GM19239 (cell line): ENCODE data around the gene IFNA21.
"Not testable (repeated sequence)": the region's sequence is repeated elsewhere in the genome, so short reads cannot be mapped to it uniquely, and the experiment has no call there.

Experiments used
- DNase-seq: peaks from one replicate; pipeline ENCODE4 v3.0.0; 2011; ENCODE audit warnings: low spot score; ENCODE audit not compliant: insufficient read length
- FAIRE-seq: peaks from 2 replicates; lab custom pipeline; 2011; peaks lifted over from hg19 to GRCh38; lab: Jason Lieb, UNC

Gene IFNA21

DNA sequence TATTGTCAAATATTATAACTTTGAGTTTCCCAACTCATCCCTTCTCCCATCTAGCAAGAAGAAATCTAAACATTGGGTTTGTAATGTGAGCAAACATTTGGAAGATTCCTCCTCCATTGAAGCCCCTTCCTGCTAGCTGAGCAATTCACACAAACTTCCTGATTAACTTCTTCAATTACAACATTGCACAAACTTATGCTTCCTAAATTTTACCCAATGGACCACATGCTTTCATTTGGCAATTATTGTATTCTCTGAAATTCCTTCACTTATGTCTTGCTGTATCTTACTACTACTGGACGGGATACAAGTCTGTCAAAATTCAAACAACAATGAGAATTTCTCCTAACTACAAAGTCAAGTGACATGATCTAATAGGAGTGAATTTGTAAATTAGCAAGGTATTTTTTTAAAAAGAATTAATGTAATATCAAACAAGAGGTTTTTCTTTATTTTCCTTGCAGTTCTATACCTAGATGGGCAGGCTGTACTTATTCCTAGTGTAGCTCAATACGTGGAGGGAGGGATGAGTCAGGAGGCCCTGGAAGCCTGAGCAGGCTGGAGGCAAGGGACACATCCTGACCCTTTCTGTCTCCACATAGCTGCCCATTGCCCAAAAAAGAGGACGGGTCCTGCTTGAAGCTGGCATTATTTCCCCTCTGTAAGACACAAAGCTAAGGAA, 13.0 kb downstream of the IFNA21 start:
- FAIRE-seq: peak; percentile 35
- DNase-seq: no peak

DNA sequence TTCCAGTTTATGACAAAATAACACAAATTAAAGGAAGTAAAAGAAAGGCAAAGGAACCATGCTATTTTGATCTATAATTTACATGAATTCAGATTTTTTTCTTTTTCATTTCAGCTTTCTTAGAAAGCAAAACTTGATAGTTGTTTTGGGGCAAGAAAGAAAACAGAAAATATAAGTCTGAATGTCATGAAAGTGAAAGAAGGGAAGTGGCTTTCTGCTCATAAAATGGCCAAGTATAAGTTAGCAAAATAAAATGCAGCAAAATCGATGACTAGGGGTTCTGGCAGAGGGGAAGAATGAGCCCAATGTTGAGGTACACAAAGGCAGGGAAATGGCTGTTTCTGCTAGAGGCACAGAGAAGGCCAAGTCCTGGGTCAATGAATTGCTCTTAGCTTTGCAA, 21.9 kb downstream of the IFNA21 start:
- FAIRE-seq: peak; percentile 95
- DNase-seq: no peak

DNA sequence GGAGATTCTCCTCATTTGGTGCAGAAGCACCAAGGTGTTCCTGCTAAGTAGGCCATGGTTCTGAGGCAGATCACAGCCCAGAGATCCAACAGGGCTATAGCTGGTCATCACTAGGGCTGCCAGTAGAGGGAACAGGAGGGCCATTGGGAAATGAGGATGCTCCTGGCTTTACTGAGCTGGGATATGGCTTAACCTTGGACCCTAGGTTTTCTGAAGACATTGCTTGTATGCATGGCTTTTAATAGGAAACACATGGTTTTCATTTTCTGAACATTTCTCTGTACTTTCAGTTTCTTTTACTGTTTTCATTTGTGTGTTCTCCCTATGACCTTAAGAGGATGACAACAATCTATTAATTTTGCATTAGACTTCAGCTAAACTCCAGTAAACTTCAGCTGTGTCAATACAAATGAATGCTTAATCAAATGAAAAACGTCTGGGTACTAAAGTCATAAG, 25.0 kb downstream of the IFNA21 start, which contains the start of gene IFNW1:
TSS of gene IFNW1 (minus strand) at position 406 of the 456 bp plus-strand sequence. CDS start at position 144, 262 bp downstream.
- FAIRE-seq: peak; percentile 64
- no peak for DNase-seq

DNA sequence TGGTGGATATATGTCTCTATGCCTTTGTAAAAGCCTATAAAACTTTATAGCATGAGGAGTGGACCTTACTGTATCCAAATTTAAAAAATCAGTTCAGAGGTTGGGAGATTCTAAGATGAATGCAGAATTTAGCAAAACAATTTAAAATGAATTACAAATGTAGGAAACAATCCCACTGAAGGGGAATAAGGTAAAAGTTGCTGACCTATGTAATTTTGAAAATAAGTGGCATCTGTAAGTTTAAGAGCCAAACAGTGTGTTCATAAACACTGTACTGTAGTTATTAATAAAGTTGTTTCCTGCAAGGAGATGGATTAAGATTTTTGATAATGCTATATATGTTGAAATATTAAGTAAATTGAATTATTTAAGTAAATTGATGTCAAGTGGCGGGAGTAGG, 29.4 kb downstream of the IFNA21 start:
- DNase-seq (no peak), FAIRE-seq (no peak)

DNA sequence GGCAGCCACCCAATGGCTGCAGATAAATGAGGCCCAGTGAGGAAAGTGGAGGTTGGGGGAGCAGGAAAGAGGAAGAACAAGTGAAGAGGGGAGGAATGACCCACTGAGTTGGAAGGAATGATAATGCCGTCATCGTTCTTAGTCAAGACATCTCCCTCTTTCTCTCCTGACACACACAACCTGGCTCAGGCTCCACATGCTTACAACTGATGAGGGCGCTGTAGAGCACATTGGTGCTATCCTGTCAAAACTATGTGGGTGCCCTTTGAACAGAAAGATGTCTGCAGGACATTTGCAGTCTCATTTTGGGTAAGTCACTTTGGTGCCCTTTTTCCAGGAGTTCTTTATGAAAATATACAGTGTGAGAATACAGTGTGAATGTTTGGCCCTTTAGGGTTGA, 30.7 kb downstream of the IFNA21 start:
- DNase-seq (no peak), FAIRE-seq (no peak)

DNA sequence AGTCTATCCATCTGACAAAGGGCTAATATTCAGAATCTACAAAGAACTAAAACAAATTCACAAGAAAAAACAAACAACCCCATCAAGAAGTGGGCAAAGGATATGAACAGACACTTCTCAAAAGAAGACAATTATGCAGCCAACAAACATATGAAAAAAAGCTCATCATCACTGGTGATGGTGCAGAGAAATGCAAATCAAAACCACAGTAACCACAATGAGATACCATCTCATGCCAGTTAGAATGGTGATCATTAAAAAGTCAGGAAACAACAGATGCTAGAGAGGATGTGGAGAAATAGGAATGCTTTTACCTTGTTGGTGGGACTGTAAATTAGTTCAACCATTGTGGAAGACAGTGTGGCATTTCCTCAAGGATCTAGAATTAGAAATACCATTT, 38.3 kb downstream of the IFNA21 start:
- FAIRE-seq, DNase-seq: not testable (repeated sequence)

DNA sequence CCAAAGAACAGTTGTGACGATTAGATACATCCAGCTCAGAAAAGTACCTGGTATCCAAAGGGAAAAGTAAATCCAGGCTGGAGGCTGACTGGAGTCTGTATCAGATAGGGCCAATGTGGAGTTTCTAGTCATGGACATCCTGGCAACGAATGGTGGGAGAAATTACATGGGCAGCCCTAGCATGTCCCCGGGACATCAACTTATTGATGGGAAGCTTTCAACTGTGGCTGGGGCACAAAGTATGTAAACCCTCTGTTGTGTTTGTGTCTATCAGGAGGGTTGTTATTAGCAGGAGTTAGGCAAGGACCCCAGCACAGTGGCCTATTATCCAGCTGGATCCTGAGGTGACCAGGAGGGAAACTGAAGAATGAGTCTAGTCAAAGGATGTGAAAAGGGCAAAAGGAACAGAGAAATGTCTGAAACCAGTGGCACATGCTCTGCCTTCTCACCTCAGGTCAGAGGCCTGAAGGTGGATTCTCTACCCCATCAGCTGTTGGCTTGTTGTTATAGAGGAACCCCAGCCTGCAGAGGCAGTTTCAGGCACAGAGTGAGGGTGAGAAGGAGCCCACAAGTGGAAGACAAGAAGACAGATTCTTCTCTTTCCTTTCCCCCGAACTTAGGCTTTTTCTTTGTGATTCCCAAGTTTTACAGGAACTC, 44.7 kb downstream of the IFNA21 start:
- FAIRE-seq: peak; percentile 83
- peak; percentile 25 for DNase-seq

DNA sequence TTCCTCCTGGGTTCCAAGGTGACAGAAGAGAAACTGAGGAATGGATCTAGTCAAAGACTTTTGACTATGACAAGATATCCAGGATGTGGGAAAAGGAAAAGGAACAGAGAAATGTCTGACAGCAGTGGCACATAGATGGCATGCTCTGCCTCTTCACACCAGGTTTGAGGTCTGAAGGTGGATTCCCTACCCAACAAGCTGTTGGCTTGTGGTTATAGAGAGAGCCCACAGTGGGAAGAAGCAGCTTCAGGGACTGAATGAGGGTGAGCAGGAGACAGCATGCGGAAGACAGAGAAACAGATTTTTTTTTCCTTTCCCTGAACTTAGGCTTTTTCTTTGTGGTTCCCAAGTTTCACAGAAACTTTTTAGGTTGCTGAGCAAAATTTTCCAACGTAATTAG, 45.4 kb downstream of the IFNA21 start:
- FAIRE-seq: peak; percentile 39
- DNase-seq: no peak

DNA sequence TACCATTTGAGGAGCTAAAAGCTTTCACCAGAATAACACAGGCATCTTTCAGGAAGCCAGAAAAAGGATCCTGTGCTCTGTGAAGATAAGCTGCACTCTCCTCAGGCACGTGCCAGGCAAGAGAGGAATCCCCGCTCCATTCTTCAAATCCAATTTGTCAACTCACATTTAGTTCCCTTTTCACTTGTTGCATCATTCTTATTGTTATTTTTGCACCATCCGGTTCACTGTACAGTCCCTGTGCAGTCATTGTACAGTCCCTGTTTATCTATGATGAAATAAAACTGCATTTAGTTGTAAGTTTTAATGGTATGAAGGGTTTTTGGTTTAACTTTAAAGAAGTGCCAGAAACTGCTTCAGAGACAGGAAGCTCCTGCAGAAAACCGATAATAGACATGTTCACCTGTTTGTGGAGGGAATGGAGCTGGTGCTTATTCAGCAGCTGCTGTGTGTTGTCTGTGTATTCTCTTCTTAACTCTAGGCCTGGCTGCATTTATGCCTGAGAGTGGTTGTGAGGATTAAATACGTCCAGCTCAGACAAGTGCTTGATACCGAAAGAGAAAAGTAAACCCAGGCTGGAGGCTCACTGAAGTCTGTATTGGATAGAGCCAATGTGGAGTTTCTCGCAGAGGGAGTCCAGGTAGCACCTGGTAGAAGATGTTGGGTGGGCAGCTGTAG, 47.2 kb downstream of the IFNA21 start:
- DNase-seq (no peak), FAIRE-seq (no peak)
